Measurements from ENCODE around the gene GSC2.
A peak's percentile ranks its signal among the peaks of the same experiment; 100 is the strongest.

GSC2 gene

GRCh38 chr22:19121631-19122142 is 28.4 kb downstream of the GSC2 start:
- peak in 1 of 2 donors; percentile 15 for DNase-seq (ENCODE audit: low read depth in 1 of 2, low spot score in 1 of 2)

- DNase-seq (ENCODE audit: low read depth in 1 of 2, low spot score in 1 of 2) = no peak
Measured at GRCh38 chr22:19120829-19121630, 29.1 kb downstream of the GSC2 start.

GRCh38 chr22:19119949-19120348 is 30.1 kb downstream of the GSC2 start:
- DNase-seq (ENCODE audit: low read depth in 1 of 2, low spot score in 1 of 2) = no peak

DNA sequence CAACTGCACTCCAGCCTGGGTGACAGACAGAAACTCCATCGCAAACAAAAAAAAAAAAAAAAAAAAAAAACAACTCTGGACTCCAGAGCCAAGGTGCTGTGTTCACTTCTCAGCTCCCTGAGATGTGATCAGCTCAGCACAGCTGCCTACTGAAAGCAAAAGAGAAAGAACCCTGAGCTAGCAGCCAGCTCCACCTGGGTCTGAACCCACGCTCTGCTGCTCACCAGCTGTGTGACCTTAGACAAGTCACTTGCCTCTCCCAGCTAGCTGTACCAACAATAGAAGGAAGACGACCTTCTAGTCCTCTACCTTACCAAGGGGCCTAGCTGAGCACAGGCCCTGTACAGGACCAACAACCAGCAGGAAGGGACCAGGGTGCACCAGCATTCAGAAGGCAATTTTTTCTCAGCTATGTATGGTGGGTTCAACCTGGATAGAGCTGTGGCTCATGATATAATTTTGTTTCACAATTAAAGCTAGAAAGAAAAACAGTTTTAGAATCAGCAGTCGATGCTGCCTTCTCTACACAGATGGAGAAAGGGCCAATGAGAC is 31.7 kb downstream of the GSC2 start:
- DNase-seq (ENCODE audit: low read depth in 1 of 2, low spot score in 1 of 2) = no peak

GRCh38 chr22:19117111-19117512 is 33.0 kb downstream of the GSC2 start:
- no peak for DNase-seq (ENCODE audit: low read depth in 1 of 2, low spot score in 1 of 2)

DNA sequence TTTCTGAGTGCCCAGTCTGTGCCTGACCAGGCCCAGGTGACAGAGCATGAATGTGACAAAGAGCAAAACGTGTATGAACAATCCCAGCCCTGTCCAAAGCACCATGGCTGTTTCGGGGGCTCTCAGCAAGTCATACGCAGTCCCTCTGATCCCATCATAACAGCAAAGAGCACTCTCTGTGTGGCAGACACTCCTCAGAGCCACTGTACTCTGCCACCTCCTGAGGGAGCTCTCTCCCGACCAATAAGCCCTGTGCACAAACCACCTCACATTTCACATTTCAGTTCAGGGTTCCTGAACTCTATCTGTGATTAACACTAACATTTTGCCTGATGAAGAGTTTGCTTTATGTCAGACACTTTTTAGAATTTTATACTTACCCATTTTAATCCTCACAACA is 34.5 kb downstream of the GSC2 start:
- DNase-seq (ENCODE audit: low read depth in 1 of 2, low spot score in 1 of 2) = no peak

DNA sequence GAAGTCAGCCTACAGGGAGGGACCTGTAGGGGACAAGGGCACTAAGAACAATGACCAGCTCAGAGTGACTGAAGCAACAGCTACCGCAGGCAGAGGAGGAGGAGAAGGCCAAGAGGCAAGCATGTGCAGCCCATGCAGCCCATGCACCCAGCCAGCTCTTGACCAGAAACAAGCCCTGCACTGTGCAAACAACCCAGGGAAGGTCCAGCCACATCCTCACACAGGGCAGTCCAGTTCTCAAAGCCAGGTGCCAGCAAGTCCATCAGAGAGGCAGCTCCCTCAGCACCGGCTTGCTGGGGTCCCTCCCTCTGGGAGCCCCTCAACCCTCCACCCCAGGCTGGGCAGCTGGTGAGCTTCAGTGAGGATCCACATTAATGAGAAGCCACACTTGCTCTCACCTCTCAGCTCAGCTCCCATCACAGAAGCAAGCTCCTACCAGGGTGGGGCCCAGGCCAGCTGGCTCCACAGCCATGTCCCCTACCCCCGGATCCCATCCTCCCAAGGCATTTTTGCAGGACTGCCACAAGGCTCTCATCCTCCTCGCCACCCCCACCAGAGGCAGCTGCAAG is 35.0 kb downstream of the GSC2 start:
- no peak for DNase-seq (ENCODE audit: low read depth in 1 of 2, low spot score in 1 of 2)

GRCh38 chr22:19113429-19113828 is 36.7 kb downstream of the GSC2 start:
- DNase-seq (ENCODE audit: low read depth in 1 of 2, low spot score in 1 of 2) = no peak

GRCh38 chr22:19111584-19111983 is 38.5 kb downstream of the GSC2 start:
- DNase-seq (ENCODE audit: low read depth in 1 of 2, low spot score in 1 of 2) = no peak

- DNase-seq (ENCODE audit: low read depth in 1 of 2, low spot score in 1 of 2) = no peak
Measured at GRCh38 chr22:19111140-19111539, 39.0 kb downstream of the GSC2 start.

GRCh38 chr22:19110646-19111045 is 39.4 kb downstream of the GSC2 start:
- DNase-seq (ENCODE audit: low read depth in 1 of 2, low spot score in 1 of 2) = no peak

DNA sequence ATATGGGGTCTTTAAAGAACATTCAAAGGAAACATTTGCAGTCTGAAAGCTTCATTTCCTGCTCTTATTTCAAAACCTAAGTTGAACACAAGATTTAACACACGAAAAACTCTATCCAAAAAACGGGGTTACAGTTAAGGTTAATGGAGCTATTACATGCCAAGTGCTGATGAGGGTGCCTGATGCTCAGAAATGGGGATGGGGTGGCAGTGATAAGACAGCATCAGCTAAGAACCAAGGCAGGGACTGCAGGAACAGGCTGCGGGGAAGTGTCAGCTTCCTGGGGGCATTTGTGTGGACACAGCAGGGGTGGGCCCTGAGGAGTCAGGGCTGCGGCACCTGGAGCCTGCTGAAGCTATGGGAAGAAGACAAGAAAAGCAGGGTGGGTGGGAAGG is 40.0 kb downstream of the GSC2 start:
- DNase-seq (ENCODE audit: low read depth in 1 of 2, low spot score in 1 of 2) = no peak

- peak in 1 of 2 donors; percentile 25 for DNase-seq (ENCODE audit: low read depth in 1 of 2, low spot score in 1 of 2)
Measured at GRCh38 chr22:19109198-19110063, 40.7 kb downstream of the GSC2 start.

- no peak for DNase-seq (ENCODE audit: low read depth in 1 of 2, low spot score in 1 of 2)
Measured at GRCh38 chr22:19108807-19109197, 41.3 kb downstream of the GSC2 start.

DNA sequence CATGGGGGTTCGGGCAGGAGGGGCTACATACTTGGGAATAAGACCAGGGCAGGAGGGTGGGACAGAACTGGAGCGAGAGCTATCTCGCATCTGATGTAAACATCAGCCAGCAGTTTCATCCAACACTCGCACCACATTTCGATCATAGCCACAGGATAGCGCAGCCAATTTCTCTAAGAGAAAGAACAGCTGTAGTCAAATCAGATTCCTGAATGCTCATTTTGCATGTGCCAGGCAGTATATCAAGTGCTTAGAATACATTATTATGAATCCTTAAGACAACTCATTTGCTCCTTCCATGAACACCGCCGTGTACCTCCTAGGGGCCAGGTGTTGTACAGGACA is 42.4 kb downstream of the GSC2 start:
- DNase-seq (ENCODE audit: low read depth in 1 of 2, low spot score in 1 of 2) = no peak

GRCh38 chr22:19106886-19107729 is 43.0 kb downstream of the GSC2 start:
- DNase-seq (ENCODE audit: low read depth in 1 of 2, low spot score in 1 of 2) = no peak

DNA sequence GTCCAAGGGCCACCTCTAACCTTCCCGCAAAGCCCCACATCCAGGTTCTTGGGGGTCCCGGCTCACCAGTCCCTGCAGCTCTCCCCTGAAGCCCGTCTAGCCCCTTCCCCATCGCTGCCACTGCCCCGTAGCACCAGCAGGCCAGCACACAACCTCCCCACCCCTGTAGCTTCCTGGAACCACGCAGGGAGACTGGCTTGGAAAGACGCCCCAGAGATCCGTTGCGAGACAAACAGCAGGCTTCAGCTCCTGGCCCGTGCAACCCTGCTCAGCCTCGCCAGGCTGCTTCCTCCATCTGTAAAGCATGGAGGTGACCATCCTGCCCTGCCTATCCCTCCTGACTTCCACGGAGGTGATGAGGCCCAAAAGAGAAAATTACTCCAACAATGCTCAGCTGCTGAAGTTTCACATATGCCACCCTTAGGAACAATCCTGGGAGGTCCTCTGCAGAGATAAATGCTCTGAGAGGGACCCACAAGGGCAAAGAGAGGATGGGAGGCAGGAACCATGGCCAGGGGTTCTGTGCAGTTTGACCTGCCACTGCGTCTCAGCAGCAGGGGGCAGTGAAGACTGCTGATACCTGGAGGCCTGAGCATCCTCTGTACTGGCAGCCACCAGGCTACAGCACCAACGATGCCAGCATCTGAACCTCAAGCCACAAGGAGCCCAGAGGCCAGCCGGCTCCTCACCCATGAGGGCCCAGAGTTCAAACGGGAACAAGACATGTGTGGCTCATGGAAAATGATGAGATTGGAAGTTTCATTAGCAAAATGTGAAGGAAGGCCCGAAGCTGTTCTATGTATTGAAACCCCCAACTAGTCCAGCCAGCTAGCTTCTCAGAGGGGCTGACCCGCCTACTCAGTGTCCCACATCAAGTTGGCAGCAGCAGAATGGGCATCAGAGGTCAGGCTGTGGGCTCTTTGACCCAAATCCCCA is 44.0 kb downstream of the GSC2 start:
- DNase-seq (ENCODE audit: low read depth in 1 of 2, low spot score in 1 of 2) = peak; percentile 13 to 15

- DNase-seq (ENCODE audit: low read depth in 1 of 2, low spot score in 1 of 2) = no peak
Measured at GRCh38 chr22:19105456-19105855, 44.6 kb downstream of the GSC2 start.

Data from activated T-helper 1 cell treated with anti-CD3 and anti-CD28 coated beads, Interleukin-2, amount 50 U/mL, for 16 hours (primary cell).